WTC11 (cell line): ENCODE measurements around the gene EIF2AK3. TPM values are rescaled to one million over a fixed set of nuclear protein-coding genes. Genes with fewer than 3 reads are reported as not detected.

Experiments
- ATAC-seq: fragments of 200-7000 bp; cut with Tn5 transposase; 2 replicates; pipeline ENCODE4 v1.10.0; 2021; ENCODE audit warnings: mild to moderate bottlenecking, moderate library complexity
- CTCF ChIA-PET: fragments of 300-600 bp; sonication (Branson Sonifier 250); formaldehyde crosslinking; loops from one replicate; lab custom pipeline; 2021; ENCODE audit warnings: antibody characterized with exemption; lab: Charles Lee
- POLR2A ChIA-PET: fragments of 350-600 bp; sonication (Branson Sonifier 250); formaldehyde crosslinking; loops from one replicate; lab custom pipeline; 2021; ENCODE audit warnings: antibody characterized with exemption; lab: Charles Lee
- DNase-seq: peaks from one replicate; pipeline ENCODE4 v3.0.0; 2021; ENCODE audit warnings: low spot score
- H3K27ac Mint-ChIP-seq: 2 replicates; pipeline ENCODE4 v1.8.0; 2021; ENCODE audit warnings: mixed read lengths
- H3K27me3 Mint-ChIP-seq: 2 replicates; pipeline ENCODE4 v1.8.0; 2021; ENCODE audit warnings: low read depth, mild to moderate bottlenecking, moderate library complexity, mixed read lengths
- H3K36me3 Mint-ChIP-seq: 2 replicates; pipeline ENCODE4 v1.8.0; 2021; ENCODE audit warnings: mixed read lengths
- H3K4me1 Mint-ChIP-seq: 2 replicates; pipeline ENCODE4 v1.8.0; 2022; ENCODE audit warnings: mixed read lengths
- H3K4me3 Mint-ChIP-seq: 2 replicates; pipeline ENCODE4 v1.8.0; 2021; ENCODE audit warnings: mild to moderate bottlenecking, moderate library complexity, mixed read lengths
- H3K9me3 Mint-ChIP-seq: 2 replicates; pipeline ENCODE4 v1.8.0; 2021; ENCODE audit warnings: mixed read lengths
- ATF1 ChIP-seq: sonication (generic); formaldehyde crosslinking; IDR thresholded peaks from 2 replicates; pipeline ENCODE4 v1.8.1; 2023; ENCODE audit warnings: mild to moderate bottlenecking, moderate library complexity, missing genetic modification reagents
- CREB1 ChIP-seq: sonication (generic); formaldehyde crosslinking; IDR thresholded peaks from 2 replicates; pipeline ENCODE4 v1.8.0; 2023; ENCODE audit warnings: mild to moderate bottlenecking, missing genetic modification reagents
- EMX1 ChIP-seq: fragments of 250-450 bp; sonication (Bioruptor Pico); IDR thresholded peaks from 2 replicates; pipeline ENCODE4 v1.8.0; 2021; ENCODE audit warnings: mild to moderate bottlenecking
- GRHL2 ChIP-seq: fragments of 250-450 bp; sonication (Bioruptor Pico); IDR thresholded peaks from 2 replicates; pipeline ENCODE4 v1.8.0; 2022; ENCODE audit warnings: mild to moderate bottlenecking, moderate library complexity; ENCODE audit not compliant: insufficient replicate concordance, severe bottlenecking
- MYBL2 ChIP-seq: sonication (generic); formaldehyde crosslinking; IDR thresholded peaks from 2 replicates; pipeline ENCODE4 v1.8.1; 2023; ENCODE audit warnings: mild to moderate bottlenecking, moderate library complexity, missing genetic modification reagents
- PRRX2 ChIP-seq: fragments of 250-450 bp; sonication (Bioruptor Pico); IDR thresholded peaks from 2 replicates; pipeline ENCODE4 v1.8.0; 2021; ENCODE audit warnings: mild to moderate bottlenecking
- SMAD4 ChIP-seq: sonication (generic); formaldehyde crosslinking; IDR thresholded peaks from 2 replicates; pipeline ENCODE4 v1.8.0; 2022; ENCODE audit warnings: mild to moderate bottlenecking, missing genetic modification reagents
- ZNF121 ChIP-seq: sonication (generic); formaldehyde crosslinking; IDR thresholded peaks from 2 replicates; pipeline ENCODE4 v1.8.0; 2023; ENCODE audit warnings: missing genetic modification reagents
- ZNF416 ChIP-seq: fragments of 250-450 bp; sonication (Bioruptor Pico); IDR thresholded peaks from 2 replicates; pipeline ENCODE4 v1.9.0; 2021; ENCODE audit warnings: mild to moderate bottlenecking, inconsistent platforms
- total RNA-seq: library from RNA; stranded (reverse); gene quantifications from 3 replicates; pipeline ENCODE4 v1.2.3, GENCODE V29; 2021
- TF ChIP-seq, protein P1 (sequence below): sonication (generic); formaldehyde crosslinking; IDR thresholded peaks from 2 replicates; pipeline ENCODE4 v1.8.0; 2022; ENCODE audit warnings: mild to moderate bottlenecking, missing genetic modification reagents
- TF ChIP-seq, protein P2 (sequence below): sonication (generic); formaldehyde crosslinking; IDR thresholded peaks from 2 replicates; pipeline ENCODE4 v1.8.0; 2023; ENCODE audit warnings: mild to moderate bottlenecking, missing genetic modification reagents
- TF ChIP-seq, protein P3 (sequence below): sonication (generic); formaldehyde crosslinking; IDR thresholded peaks from 2 replicates; pipeline ENCODE4 v1.8.1; 2023; ENCODE audit warnings: mild to moderate bottlenecking, moderate library complexity, missing genetic modification reagents
- TF ChIP-seq, protein P4 (sequence below): sonication (generic); formaldehyde crosslinking; IDR thresholded peaks from 2 replicates; pipeline ENCODE4 v1.8.1; 2022; ENCODE audit warnings: mild to moderate bottlenecking, missing genetic modification reagents, moderate library complexity, borderline replicate concordance
- TF ChIP-seq, protein P5 (sequence below): fragments of 200-600 bp; IDR thresholded peaks from 2 replicates; pipeline ENCODE4 v1.8.0; 2022; ENCODE audit warnings: antibody characterized with exemption
- TF ChIP-seq, protein P6 (sequence below): sonication (generic); formaldehyde crosslinking; IDR thresholded peaks from 2 replicates; pipeline ENCODE4 v1.8.1; 2023; ENCODE audit warnings: mild to moderate bottlenecking, missing genetic modification reagents, borderline replicate concordance
- TF ChIP-seq, protein P7 (sequence below): sonication (generic); formaldehyde crosslinking; IDR thresholded peaks from 2 replicates; pipeline ENCODE4 v1.8.1; 2023; ENCODE audit warnings: mild to moderate bottlenecking, missing genetic modification reagents

Gene EIF2AK3
- total RNA-seq, 1 experiment from 2014 or later, result 20.8 TPM

DNA sequence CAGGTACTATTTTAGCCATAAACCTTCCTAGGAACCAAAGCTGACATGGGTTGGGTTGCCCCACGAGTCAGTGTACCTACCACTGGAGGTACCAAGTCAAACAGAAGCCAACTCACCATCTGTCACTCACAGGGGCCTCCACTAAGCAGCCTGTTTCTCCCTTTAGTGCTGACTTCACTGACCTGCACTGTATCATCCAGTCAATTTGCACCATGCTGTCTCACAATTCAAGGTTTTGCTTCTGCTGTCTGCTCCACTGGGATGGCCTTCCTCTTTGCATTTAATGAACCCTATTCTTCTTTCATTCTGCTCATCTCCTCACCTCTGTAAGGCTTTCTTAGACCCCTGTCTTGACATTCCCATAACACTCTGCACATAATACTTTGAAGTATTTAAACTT is 47.2 kb downstream of the EIF2AK3 start (continued):
- TF ChIP-seq, protein P1, sequence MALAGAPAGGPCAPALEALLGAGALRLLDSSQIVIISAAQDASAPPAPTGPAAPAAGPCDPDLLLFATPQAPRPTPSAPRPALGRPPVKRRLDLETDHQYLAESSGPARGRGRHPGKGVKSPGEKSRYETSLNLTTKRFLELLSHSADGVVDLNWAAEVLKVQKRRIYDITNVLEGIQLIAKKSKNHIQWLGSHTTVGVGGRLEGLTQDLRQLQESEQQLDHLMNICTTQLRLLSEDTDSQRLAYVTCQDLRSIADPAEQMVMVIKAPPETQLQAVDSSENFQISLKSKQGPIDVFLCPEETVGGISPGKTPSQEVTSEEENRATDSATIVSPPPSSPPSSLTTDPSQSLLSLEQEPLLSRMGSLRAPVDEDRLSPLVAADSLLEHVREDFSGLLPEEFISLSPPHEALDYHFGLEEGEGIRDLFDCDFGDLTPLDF (CRISPR knock-in tag), result no peak

DNA sequence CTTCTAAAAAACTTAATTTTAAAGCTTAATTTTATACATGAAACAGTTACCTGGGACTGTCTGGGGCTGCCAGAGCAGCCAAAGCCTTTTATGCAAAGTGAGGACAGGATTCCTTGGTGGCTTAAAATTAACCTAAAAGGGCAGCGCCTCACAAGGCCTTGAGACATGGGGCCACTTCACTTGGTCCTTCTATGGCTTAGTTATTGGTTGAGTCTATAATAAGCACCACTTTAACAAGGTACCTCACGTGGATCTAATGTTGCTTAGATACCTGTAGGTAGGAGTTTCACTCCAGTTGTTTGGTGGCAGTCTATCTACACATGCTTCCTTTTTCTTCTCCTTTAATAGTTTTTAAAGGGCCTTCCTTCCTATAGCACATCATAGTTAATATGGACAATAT is 51.6 kb downstream of the EIF2AK3 start:
- Mint-ChIP-seq H3K27ac (no peak overlapping the region), H3K27me3 (no peaks in the 10 kb centered on the region), H3K9me3 (no peaks in the 10 kb centered on the region)
- DNase-seq (no peak), ATAC-seq (no peak)
- TF ChIP-seq, protein P2, sequence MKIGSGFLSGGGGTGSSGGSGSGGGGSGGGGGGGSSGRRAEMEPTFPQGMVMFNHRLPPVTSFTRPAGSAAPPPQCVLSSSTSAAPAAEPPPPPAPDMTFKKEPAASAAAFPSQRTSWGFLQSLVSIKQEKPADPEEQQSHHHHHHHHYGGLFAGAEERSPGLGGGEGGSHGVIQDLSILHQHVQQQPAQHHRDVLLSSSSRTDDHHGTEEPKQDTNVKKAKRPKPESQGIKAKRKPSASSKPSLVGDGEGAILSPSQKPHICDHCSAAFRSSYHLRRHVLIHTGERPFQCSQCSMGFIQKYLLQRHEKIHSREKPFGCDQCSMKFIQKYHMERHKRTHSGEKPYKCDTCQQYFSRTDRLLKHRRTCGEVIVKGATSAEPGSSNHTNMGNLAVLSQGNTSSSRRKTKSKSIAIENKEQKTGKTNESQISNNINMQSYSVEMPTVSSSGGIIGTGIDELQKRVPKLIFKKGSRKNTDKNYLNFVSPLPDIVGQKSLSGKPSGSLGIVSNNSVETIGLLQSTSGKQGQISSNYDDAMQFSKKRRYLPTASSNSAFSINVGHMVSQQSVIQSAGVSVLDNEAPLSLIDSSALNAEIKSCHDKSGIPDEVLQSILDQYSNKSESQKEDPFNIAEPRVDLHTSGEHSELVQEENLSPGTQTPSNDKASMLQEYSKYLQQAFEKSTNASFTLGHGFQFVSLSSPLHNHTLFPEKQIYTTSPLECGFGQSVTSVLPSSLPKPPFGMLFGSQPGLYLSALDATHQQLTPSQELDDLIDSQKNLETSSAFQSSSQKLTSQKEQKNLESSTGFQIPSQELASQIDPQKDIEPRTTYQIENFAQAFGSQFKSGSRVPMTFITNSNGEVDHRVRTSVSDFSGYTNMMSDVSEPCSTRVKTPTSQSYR (CRISPR knock-in tag), result no peak
- TF ChIP-seq, protein P3, sequence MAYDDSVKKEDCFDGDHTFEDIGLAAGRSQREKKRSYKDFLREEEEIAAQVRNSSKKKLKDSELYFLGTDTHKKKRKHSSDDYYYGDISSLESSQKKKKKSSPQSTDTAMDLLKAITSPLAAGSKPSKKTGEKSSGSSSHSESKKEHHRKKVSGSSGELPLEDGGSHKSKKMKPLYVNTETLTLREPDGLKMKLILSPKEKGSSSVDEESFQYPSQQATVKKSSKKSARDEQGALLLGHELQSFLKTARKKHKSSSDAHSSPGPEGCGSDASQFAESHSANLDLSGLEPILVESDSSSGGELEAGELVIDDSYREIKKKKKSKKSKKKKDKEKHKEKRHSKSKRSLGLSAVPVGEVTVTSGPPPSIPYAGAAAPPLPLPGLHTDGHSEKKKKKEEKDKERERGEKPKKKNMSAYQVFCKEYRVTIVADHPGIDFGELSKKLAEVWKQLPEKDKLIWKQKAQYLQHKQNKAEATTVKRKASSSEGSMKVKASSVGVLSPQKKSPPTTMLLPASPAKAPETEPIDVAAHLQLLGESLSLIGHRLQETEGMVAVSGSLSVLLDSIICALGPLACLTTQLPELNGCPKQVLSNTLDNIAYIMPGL (CRISPR knock-in tag), result no peak
- no peak for TF ChIP-seq EMX1 (CRISPR knock-in tag)
- no peak for TF ChIP-seq ATF1 (CRISPR knock-in tag)
- no peak for TF ChIP-seq PRRX2 (CRISPR knock-in tag)
- TF ChIP-seq SMAD4 (CRISPR knock-in tag), result no peak
- no peak for TF ChIP-seq ZNF416
- TF ChIP-seq, protein P4, sequence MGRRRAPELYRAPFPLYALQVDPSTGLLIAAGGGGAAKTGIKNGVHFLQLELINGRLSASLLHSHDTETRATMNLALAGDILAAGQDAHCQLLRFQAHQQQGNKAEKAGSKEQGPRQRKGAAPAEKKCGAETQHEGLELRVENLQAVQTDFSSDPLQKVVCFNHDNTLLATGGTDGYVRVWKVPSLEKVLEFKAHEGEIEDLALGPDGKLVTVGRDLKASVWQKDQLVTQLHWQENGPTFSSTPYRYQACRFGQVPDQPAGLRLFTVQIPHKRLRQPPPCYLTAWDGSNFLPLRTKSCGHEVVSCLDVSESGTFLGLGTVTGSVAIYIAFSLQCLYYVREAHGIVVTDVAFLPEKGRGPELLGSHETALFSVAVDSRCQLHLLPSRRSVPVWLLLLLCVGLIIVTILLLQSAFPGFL (CRISPR knock-in tag), result no peak
- TF ChIP-seq, all 79 proteins: peak for 0
- ChIA-PET CTCF (interaction anchor here (0.5 kb wide), 1 partner anchor 212 kb away, joined by 3 read pairs; no protein-coding TSS in a partner anchor), POLR2A (no interaction called here)
- no peaks in the 10 kb centered on the region for H3K4me1 Mint-ChIP-seq
- no peak overlapping the region for H3K4me3 Mint-ChIP-seq
- H3K36me3 Mint-ChIP-seq, result peaks cover 40% of the 10 kb centered on the region

DNA sequence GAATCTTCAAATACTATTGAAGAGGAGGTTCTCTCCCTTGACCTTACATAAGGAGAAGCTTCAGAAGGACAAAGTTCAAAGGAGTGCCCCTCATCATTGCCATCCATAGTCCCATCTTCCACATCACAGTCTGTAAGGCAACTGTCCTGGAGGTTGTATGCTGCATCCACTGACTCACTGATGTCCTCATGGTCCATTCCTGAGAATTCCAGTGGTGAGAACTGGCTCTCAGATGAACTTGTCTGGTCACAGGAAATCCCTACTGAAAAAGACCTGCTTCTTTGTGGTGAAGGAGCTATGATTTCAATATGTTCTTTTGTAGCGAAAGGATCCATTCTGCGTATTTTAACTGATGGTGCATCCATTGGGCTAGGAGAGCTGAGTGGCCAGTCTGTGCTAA is 52.2 kb downstream of the EIF2AK3 start:
- TF ChIP-seq, protein P5, sequence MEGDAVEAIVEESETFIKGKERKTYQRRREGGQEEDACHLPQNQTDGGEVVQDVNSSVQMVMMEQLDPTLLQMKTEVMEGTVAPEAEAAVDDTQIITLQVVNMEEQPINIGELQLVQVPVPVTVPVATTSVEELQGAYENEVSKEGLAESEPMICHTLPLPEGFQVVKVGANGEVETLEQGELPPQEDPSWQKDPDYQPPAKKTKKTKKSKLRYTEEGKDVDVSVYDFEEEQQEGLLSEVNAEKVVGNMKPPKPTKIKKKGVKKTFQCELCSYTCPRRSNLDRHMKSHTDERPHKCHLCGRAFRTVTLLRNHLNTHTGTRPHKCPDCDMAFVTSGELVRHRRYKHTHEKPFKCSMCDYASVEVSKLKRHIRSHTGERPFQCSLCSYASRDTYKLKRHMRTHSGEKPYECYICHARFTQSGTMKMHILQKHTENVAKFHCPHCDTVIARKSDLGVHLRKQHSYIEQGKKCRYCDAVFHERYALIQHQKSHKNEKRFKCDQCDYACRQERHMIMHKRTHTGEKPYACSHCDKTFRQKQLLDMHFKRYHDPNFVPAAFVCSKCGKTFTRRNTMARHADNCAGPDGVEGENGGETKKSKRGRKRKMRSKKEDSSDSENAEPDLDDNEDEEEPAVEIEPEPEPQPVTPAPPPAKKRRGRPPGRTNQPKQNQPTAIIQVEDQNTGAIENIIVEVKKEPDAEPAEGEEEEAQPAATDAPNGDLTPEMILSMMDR, result no peak
- TF ChIP-seq, protein P6, sequence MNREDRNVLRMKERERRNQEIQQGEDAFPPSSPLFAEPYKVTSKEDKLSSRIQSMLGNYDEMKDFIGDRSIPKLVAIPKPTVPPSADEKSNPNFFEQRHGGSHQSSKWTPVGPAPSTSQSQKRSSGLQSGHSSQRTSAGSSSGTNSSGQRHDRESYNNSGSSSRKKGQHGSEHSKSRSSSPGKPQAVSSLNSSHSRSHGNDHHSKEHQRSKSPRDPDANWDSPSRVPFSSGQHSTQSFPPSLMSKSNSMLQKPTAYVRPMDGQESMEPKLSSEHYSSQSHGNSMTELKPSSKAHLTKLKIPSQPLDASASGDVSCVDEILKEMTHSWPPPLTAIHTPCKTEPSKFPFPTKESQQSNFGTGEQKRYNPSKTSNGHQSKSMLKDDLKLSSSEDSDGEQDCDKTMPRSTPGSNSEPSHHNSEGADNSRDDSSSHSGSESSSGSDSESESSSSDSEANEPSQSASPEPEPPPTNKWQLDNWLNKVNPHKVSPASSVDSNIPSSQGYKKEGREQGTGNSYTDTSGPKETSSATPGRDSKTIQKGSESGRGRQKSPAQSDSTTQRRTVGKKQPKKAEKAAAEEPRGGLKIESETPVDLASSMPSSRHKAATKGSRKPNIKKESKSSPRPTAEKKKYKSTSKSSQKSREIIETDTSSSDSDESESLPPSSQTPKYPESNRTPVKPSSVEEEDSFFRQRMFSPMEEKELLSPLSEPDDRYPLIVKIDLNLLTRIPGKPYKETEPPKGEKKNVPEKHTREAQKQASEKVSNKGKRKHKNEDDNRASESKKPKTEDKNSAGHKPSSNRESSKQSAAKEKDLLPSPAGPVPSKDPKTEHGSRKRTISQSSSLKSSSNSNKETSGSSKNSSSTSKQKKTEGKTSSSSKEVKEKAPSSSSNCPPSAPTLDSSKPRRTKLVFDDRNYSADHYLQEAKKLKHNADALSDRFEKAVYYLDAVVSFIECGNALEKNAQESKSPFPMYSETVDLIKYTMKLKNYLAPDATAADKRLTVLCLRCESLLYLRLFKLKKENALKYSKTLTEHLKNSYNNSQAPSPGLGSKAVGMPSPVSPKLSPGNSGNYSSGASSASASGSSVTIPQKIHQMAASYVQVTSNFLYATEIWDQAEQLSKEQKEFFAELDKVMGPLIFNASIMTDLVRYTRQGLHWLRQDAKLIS (CRISPR knock-in tag), result no peak
- TF ChIP-seq GRHL2 (CRISPR knock-in tag), result no peak
- TF ChIP-seq, protein P7, sequence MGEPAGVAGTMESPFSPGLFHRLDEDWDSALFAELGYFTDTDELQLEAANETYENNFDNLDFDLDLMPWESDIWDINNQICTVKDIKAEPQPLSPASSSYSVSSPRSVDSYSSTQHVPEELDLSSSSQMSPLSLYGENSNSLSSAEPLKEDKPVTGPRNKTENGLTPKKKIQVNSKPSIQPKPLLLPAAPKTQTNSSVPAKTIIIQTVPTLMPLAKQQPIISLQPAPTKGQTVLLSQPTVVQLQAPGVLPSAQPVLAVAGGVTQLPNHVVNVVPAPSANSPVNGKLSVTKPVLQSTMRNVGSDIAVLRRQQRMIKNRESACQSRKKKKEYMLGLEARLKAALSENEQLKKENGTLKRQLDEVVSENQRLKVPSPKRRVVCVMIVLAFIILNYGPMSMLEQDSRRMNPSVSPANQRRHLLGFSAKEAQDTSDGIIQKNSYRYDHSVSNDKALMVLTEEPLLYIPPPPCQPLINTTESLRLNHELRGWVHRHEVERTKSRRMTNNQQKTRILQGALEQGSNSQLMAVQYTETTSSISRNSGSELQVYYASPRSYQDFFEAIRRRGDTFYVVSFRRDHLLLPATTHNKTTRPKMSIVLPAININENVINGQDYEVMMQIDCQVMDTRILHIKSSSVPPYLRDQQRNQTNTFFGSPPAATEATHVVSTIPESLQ (CRISPR knock-in tag), result no peak
- no peak for TF ChIP-seq MYBL2 (CRISPR knock-in tag)
- no peak for TF ChIP-seq ZNF121 (CRISPR knock-in tag)
- no peak for TF ChIP-seq CREB1 (CRISPR knock-in tag)
- TF ChIP-seq, protein P3 (CRISPR knock-in tag), result no peak
- TF ChIP-seq, all 79 proteins: peak for 0
- Mint-ChIP-seq H3K9me3 (no peaks in the 10 kb centered on the region), H3K27ac (no peak overlapping the region), H3K4me3 (no peak overlapping the region), H3K36me3 (peaks cover 45% of the 10 kb centered on the region), H3K4me1 (no peaks in the 10 kb centered on the region), H3K27me3 (no peaks in the 10 kb centered on the region)
- ATAC-seq (no peak), DNase-seq (no peak)
- CTCF ChIA-PET, result interaction anchor here (0.5 kb wide), 1 partner anchor 211 kb away, joined by 3 read pairs; no protein-coding TSS in a partner anchor
- POLR2A ChIA-PET, result no interaction called here
